ENCODE results near the gene NDUFA7. TPM values are rescaled to one million over a fixed set of nuclear protein-coding genes. Genes with fewer than 3 reads are reported as not detected.
"Not testable (repeated sequence)": the region's sequence is repeated elsewhere in the genome, so short reads cannot be mapped to it uniquely, and the experiment has no call there.

NDUFA7 gene
- total RNA-seq, 1 donor from 2014 or later = 77.9 TPM

DNA sequence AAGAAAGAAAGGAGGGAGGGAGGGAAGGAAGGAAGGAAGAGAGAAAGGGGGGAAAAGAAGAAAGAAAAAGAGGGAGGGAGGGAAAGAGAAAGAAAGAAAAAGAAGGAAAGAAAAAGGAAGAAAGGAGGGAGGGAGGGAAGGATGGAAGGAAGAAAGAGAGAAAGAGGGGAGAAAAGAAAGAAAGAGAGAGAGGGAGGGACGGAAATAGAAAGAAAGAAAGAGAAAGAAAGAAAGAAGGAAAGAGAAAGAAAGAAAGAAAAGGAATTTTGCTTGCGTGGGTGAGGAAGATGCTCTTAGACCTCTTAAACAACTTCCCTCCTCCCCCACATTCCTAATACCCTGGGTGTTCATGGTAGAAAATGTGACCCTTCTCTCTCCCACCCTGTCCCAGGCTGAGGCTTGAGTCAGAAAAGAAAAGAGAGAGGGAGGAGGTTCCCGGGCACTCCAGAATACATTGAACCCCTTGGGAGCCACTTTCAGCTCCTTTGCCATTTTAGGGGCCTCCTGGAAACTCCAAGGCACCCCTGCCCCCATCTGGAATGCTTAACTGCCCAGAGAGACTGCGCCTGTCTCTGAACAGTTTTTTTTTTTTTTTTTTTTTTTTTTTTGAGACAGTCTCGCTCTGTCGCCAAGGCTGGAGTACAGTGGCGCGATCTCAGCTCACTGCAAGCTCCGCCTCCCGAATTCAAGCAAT lies 31.1 kb upstream of the NDUFA7 start:
- no peak for DNase-seq (ENCODE audit: low read depth)
- H3K4me3 ChIP-seq (ENCODE audit: low read depth, low read length) = peak overlapping the region; percentile 31
- TF ChIP-seq CTCF (conservative IDR thresholded peaks at IDR 0.05; ENCODE audit: low read depth, low read length) = no peak

- not testable (repeated sequence) for DNase-seq (ENCODE audit: low read depth)
These were observed 28.6 kb upstream of the NDUFA7 start for GRCh38 chr19:8349629-8350372.

GRCh38 chr19:8343483-8343844 lies 22.3 kb upstream of the NDUFA7 start:
- no peak for DNase-seq (ENCODE audit: low read depth)
- peak overlapping the region; percentile 26 for H3K4me3 ChIP-seq (ENCODE audit: low read depth, low read length)
- TF ChIP-seq CTCF (conservative IDR thresholded peaks at IDR 0.05; ENCODE audit: low read depth, low read length) = no peak

More at GRCh38 chr19:8349629-8350372, 28.6 kb upstream of the NDUFA7 start:
- not testable (repeated sequence) for H3K4me3 ChIP-seq (ENCODE audit: low read depth, low read length)

DNA sequence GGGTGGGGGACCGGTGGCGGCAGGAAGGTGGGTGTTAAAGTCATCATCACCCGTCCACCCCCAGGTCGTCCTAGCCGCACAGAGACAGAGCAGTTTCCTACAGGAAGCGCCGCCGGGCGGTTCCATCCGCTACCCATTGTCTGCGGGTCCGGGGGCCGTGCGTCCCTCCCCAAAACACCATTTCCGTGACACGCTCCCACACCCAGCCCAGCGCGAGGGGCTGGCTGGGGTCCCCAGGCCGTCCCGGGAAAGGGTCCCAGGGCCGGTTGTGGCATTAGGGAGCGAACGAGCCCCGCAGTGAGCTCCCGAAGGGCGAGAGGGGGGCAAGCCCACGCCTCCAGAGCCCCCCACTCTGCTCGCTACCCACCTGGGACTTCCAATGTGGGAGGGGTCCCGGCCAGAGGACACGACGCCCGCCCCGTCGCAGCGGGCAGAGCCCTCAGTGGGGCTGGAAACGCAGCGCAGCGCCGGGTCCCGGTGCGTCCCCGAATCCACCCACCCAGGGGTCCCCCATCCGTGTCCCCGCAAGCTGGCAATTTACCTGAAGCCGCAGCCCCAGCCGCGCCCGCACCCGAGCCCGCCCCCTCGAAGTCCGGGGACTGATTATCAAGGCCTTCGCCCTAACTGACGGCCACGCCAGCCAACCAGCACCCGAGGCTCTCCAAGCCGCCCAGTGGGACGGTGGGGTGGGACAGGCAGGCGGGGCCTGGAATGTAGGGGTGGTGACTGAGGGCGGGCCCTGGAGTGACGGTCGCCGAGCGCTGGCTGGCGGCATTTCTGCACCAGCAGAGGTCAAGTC lies 21.7 kb upstream of the NDUFA7 start, which contains the start of gene KANK3:
Gene KANK3, minus strand, starts transcription at position 579 of the 799 bp plus-strand sequence. CDS start 5,434 bp downstream, outside the sequence.
- no peak for TF ChIP-seq CTCF (conservative IDR thresholded peaks at IDR 0.05; ENCODE audit: low read depth, low read length)
- H3K4me3 ChIP-seq (ENCODE audit: low read depth, low read length) = peak within 1 kb of the TSS; percentile 42
- DNase-seq (ENCODE audit: low read depth) = no peak

GRCh38 chr19:8342316-8342683 lies 21.1 kb upstream of the NDUFA7 start:
- H3K4me3 ChIP-seq (ENCODE audit: low read depth, low read length) = no peak overlapping the region

GRCh38 chr19:8341504-8341903 lies 20.3 kb upstream of the NDUFA7 start:
- not testable (repeated sequence) for H3K4me3 ChIP-seq (ENCODE audit: low read depth, low read length); DNase-seq (ENCODE audit: low read depth)

More at GRCh38 chr19:8342316-8342683, 21.1 kb upstream of the NDUFA7 start:
- TF ChIP-seq CTCF (conservative IDR thresholded peaks at IDR 0.05; ENCODE audit: low read depth, low read length) = no peak
- DNase-seq (ENCODE audit: low read depth) = no peak

DNA sequence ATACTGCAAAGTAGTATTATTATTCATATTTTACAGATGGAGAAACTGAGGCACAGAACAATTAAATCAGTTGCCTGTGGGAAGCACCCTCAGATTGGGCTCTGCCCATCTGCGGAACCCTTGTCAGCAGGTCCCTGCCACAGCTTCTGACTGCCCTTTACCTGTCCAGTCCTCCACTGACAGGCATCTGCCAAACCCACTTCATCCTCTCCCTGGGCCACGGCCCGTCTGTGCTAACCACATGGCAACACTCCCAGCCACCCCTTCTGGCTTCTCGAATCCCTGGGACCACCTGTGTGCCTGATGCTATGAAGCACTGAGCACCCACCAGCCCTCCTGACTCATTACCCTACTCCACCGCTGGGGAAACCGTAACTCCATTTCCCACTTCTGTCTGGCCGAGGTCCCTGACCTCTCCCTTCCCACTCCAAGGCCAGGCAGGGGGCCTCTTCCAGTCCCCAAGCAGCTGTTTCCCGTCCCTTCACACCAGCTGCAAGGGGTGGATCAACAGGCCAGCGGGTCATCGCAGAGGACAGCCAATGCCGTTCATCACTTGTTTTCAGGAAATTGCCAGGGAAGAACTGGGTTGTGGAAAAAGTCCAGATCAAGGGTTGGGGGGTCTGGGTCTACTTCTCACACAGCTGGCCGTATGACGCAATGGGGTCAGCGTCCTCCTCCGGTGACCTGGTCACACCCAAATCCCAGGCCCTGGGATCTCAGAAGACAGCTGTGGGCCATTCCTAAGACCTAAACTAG lies 19.3 kb upstream of the NDUFA7 start:
- TF ChIP-seq CTCF (conservative IDR thresholded peaks at IDR 0.05; ENCODE audit: low read depth, low read length) = peak; percentile 9
- DNase-seq (ENCODE audit: low read depth) = no peak
- no peak overlapping the region for H3K4me3 ChIP-seq (ENCODE audit: low read depth, low read length)
